ENCODE results near the gene SPR.

The SPR gene

GRCh38 chr2:72929010-72929409 is 41.8 kb downstream of the SPR start:
- Histone ChIP-seq H3K27me3 (ENCODE audit: insufficient read depth, poor library complexity, severe bottlenecking) (peaks cover 62% of the 10 kb centered on the region), H3K27ac (replicated peaks) (no peak overlapping the region), H3K4me3 (replicated peaks; ENCODE audit: insufficient read depth, low read length) (no peak overlapping the region)
- TF ChIP-seq GABPA (IDR thresholded peaks at IDR 0.05; ENCODE audit: low read depth) (no peak), REST (IDR thresholded peaks at IDR 0.05; ENCODE audit: insufficient replicate concordance, low read depth) (no peak), POLR2AphosphoS5 (IDR thresholded peaks at IDR 0.05; ENCODE audit: low read depth) (no peak), CTCF (IDR thresholded peaks at IDR 0.05; ENCODE audit: insufficient read depth, low read length) (no peak), SPI1 (IDR thresholded peaks at IDR 0.05; ENCODE audit: borderline replicate concordance, low read depth) (no peak)
- no peak for DNase-seq (ENCODE audit: low read depth in 1 of 2, low spot score in 1 of 2)

- DNase-seq (ENCODE audit: low read depth in 1 of 2, low spot score in 1 of 2): no peak
- H3K4me3 ChIP-seq (replicated peaks; ENCODE audit: insufficient read depth, low read length): no peak overlapping the region
- TF ChIP-seq SPI1 (IDR thresholded peaks at IDR 0.05; ENCODE audit: borderline replicate concordance, low read depth) (no peak), POLR2AphosphoS5 (IDR thresholded peaks at IDR 0.05; ENCODE audit: low read depth) (no peak)
- H3K27me3 ChIP-seq (ENCODE audit: insufficient read depth, poor library complexity, severe bottlenecking): peaks cover 38% of the 10 kb centered on the region
- H3K27ac ChIP-seq (replicated peaks): no peak overlapping the region
Observed at GRCh38 chr2:72931280-72931910, 44.2 kb downstream of the SPR start.

GRCh38 chr2:72932045-72932740 is 45.0 kb downstream of the SPR start:
- Histone ChIP-seq H3K4me3 (replicated peaks; ENCODE audit: insufficient read depth, low read length) (no peak overlapping the region), H3K27ac (replicated peaks) (no peak overlapping the region), H3K27me3 (ENCODE audit: insufficient read depth, poor library complexity, severe bottlenecking) (peaks cover 30% of the 10 kb centered on the region)
- TF ChIP-seq CTCF (IDR thresholded peaks at IDR 0.05; ENCODE audit: insufficient read depth, low read length): no peak
- TF ChIP-seq POLR2AphosphoS5 (IDR thresholded peaks at IDR 0.05; ENCODE audit: low read depth): no peak
- TF ChIP-seq REST (IDR thresholded peaks at IDR 0.05; ENCODE audit: insufficient replicate concordance, low read depth): no peak
- no peak for TF ChIP-seq SPI1 (IDR thresholded peaks at IDR 0.05; ENCODE audit: borderline replicate concordance, low read depth)
- DNase-seq (ENCODE audit: low read depth in 1 of 2, low spot score in 1 of 2): no peak

- no peak for TF ChIP-seq SPI1 (IDR thresholded peaks at IDR 0.05; ENCODE audit: borderline replicate concordance, low read depth)
- TF ChIP-seq REST (IDR thresholded peaks at IDR 0.05; ENCODE audit: insufficient replicate concordance, low read depth): no peak
- TF ChIP-seq CTCF (IDR thresholded peaks at IDR 0.05; ENCODE audit: insufficient read depth, low read length): no peak
- no peak for TF ChIP-seq GABPA (IDR thresholded peaks at IDR 0.05; ENCODE audit: low read depth)
- no peak for TF ChIP-seq POLR2AphosphoS5 (IDR thresholded peaks at IDR 0.05; ENCODE audit: low read depth)
- DNase-seq (ENCODE audit: low read depth in 1 of 2, low spot score in 1 of 2): no peak
- no peak overlapping the region for H3K27ac ChIP-seq (replicated peaks)
- H3K4me3 ChIP-seq (replicated peaks; ENCODE audit: insufficient read depth, low read length): no peak overlapping the region
- H3K27me3 ChIP-seq (ENCODE audit: insufficient read depth, poor library complexity, severe bottlenecking): peaks cover 25% of the 10 kb centered on the region
Observed at GRCh38 chr2:72932805-72933204, 45.6 kb downstream of the SPR start.

Measured in HL-60 (cell line).